Dermis microvascular lymphatic vessel endothelial cell (primary cell): Measurements from ENCODE around the gene TMPRSS4. TPM values are rescaled to one million over a fixed set of nuclear protein-coding genes. Genes with fewer than 3 reads are reported as not detected.

ENCODE experiments used
- total RNA-seq: library from RNA; depleted of rRNA; stranded (reverse); fragments of >200 nt; gene quantifications from 2 replicates; pipeline ENCODE4 v1.2.1, GENCODE V29; 2014

The TMPRSS4 gene
- total RNA-seq, 1 donor from 2014 or later = not detected

Other genes with a start within 250 kb of the TMPRSS4 start
- gene FXYD6, start 200.4 kb upstream of the TMPRSS4 start, total RNA-seq = 0.51 and 7.3 TPM in 2 replicates
- not detected in 2 replicates for gene TMPRSS13, start 147.7 kb upstream of the TMPRSS4 start, total RNA-seq
- 0.25 TPM in 1 of 2 replicates, not detected in the other for gene IL10RA, start 90.7 kb upstream of the TMPRSS4 start, total RNA-seq
- gene SMIM35, start 9.9 kb downstream of the TMPRSS4 start, total RNA-seq = not detected in 2 replicates
- under 0.01 TPM in 2 replicates for gene SCN4B, start 75.7 kb downstream of the TMPRSS4 start, total RNA-seq
- gene SCN2B, start 99.6 kb downstream of the TMPRSS4 start, total RNA-seq = not detected in 2 replicates
- gene JAML, start 147.9 kb downstream of the TMPRSS4 start, total RNA-seq = under 0.01 and 0.13 TPM in 2 replicates
- gene MPZL3, start 175.3 kb downstream of the TMPRSS4 start, total RNA-seq = 3.2 and 3.7 TPM in 2 replicates
- gene MPZL2, start 187.2 kb downstream of the TMPRSS4 start, total RNA-seq = 4.9 and 5.6 TPM in 2 replicates
- gene CD3E, start 227.7 kb downstream of the TMPRSS4 start, total RNA-seq = not detected in 2 replicates